Activated naive CD4-positive, alpha-beta T cell treated with anti-CD3 and anti-CD28 coated beads, Interleukin-2, amount 10 ng/mL, durations not matched to agents 7 days and 5 days (primary cell): ENCODE measurements around the gene ZNF627.
A peak's percentile ranks its signal among the peaks of the same experiment; 100 is the strongest.
"Not testable (repeated sequence)": the region's sequence is repeated elsewhere in the genome, so short reads cannot be mapped to it uniquely, and the experiment has no call there.

ENCODE experiments used
- CTCF ChIA-PET: fragments of 350-600 bp; sonication (Branson Sonifier 250); formaldehyde crosslinking; loops from one replicate; lab custom pipeline; 2021; ENCODE audit warnings: antibody characterized with exemption; lab: Charles Lee
- DNase-seq: peaks from one replicate; pipeline ENCODE4 v3.0.0-alpha.2; 2020
- H3K27ac Mint-ChIP-seq: one replicate; pipeline ENCODE4 v1.8.0; 2021; ENCODE audit warnings: mild to moderate bottlenecking, moderate library complexity, mixed read lengths
- H3K27me3 Mint-ChIP-seq: one replicate; pipeline ENCODE4 v1.8.0; 2021; ENCODE audit warnings: mild to moderate bottlenecking, mixed read lengths
- H3K36me3 Mint-ChIP-seq: one replicate; pipeline ENCODE4 v1.8.0; 2021; ENCODE audit warnings: mixed read lengths
- H3K4me1 Mint-ChIP-seq: one replicate; pipeline ENCODE4 v1.8.0; 2021; ENCODE audit warnings: mixed read lengths
- H3K4me3 Mint-ChIP-seq: one replicate; pipeline ENCODE4 v1.8.0; 2021; ENCODE audit warnings: mild to moderate bottlenecking, moderate library complexity, mixed read lengths
- H3K9me3 Mint-ChIP-seq: one replicate; pipeline ENCODE4 v1.8.0; 2021; ENCODE audit warnings: mixed read lengths

ZNF627 gene

GRCh38 chr19:11586331-11586730 is 11.0 kb upstream of the ZNF627 start:
- CTCF ChIA-PET = interaction anchor here (0.5 to 12.7 kb wide), 4 partner anchors 26 to 460 kb away, joined by 3 to 127 read pairs (median 4); partner anchors contain the start of gene ELOF1
- H3K36me3 Mint-ChIP-seq = no peaks in the 10 kb centered on the region
- H3K27me3 Mint-ChIP-seq = peaks cover 21% of the 10 kb centered on the region
- no peak for DNase-seq
- H3K27ac Mint-ChIP-seq = no peak overlapping the region
- H3K4me1 Mint-ChIP-seq = peaks cover 18% of the 10 kb centered on the region
- H3K4me3 Mint-ChIP-seq = no peak overlapping the region
- no peaks in the 10 kb centered on the region for H3K9me3 Mint-ChIP-seq

- Mint-ChIP-seq H3K4me1 (peaks cover 9% of the 10 kb centered on the region), H3K27ac (peak overlapping the region; percentile 12), H3K36me3 (no peaks in the 10 kb centered on the region), H3K4me3 (no peak overlapping the region), H3K27me3 (peaks cover 21% of the 10 kb centered on the region), H3K9me3 (no peaks in the 10 kb centered on the region)
- CTCF ChIA-PET = interaction anchor here (0.6 to 12.7 kb wide), 6 partner anchors 27 to 207 kb away, joined by 3 to 127 read pairs (median 4); partner anchors contain the start of genes ECSIT and ELOF1
- DNase-seq = peak; percentile 85
Measured at GRCh38 chr19:11587302-11587974, 9.8 kb upstream of the ZNF627 start.

DNA sequence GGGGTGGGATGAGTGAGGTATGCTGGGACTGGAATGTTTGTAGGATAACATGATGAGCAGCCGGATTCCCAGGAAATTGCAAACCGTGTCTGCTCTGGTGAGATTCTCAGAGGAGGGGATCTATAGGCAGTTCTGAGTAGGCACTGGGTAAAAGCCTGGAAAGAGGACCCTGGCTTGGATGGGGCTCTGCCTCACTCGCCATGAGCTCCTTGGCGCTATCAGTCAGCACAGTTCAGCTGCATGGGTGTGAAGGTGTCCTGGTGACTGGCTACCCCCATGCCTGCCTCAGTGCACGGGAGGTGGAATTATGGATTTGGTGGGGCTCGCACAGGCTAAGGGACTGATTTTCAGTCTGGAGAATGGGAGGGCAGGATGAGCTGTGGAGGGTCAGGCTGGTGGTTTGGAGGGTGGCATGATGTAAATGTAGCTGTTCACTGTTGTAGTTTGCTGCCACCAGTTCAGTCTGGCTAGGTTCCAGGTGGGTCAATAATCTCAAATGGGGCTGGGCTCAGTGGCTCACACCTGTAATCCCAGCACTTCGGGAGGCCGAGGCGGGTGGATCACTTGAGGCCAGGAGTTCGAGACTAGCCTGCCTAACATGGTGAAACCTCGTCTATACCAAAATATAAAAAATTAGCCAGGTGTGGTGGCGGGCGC is 9.2 kb upstream of the ZNF627 start:
- Mint-ChIP-seq H3K27me3 (peaks cover 21% of the 10 kb centered on the region), H3K9me3 (no peaks in the 10 kb centered on the region), H3K4me1 (peaks cover 9% of the 10 kb centered on the region), H3K36me3 (no peaks in the 10 kb centered on the region), H3K27ac (no peak overlapping the region), H3K4me3 (no peak overlapping the region)
- CTCF ChIA-PET = interaction anchor here (0.6 to 12.7 kb wide), 6 partner anchors 28 to 207 kb away, joined by 3 to 127 read pairs (median 4); partner anchors contain the start of genes ECSIT and ELOF1
- DNase-seq = no peak

GRCh38 chr19:11594084-11594483 is 3.2 kb upstream of the ZNF627 start:
- CTCF ChIA-PET = no interaction called here
- DNase-seq = no peak
- peaks cover 5% of the 10 kb centered on the region for H3K27me3 Mint-ChIP-seq
- peaks cover 2% of the 10 kb centered on the region for H3K36me3 Mint-ChIP-seq
- peaks cover 24% of the 10 kb centered on the region for H3K4me1 Mint-ChIP-seq
- no peak overlapping the region for H3K4me3 Mint-ChIP-seq
- no peak overlapping the region for H3K27ac Mint-ChIP-seq
- H3K9me3 Mint-ChIP-seq = no peaks in the 10 kb centered on the region

- CTCF ChIA-PET = interaction anchor here (1.2 kb wide), 1 partner anchor 37 kb away, joined by 3 read pairs; the partner anchor contains the start of gene ELOF1
- DNase-seq = no peak
- Mint-ChIP-seq H3K27me3 (no peaks in the 10 kb centered on the region), H3K9me3 (no peaks in the 10 kb centered on the region), H3K4me3 (no peak overlapping the region), H3K27ac (peak overlapping the region; percentile 87), H3K36me3 (peaks cover 7% of the 10 kb centered on the region), H3K4me1 (peaks cover 30% of the 10 kb centered on the region)
Measured at GRCh38 chr19:11596156-11596555, 1.1 kb upstream of the ZNF627 start.

DNA sequence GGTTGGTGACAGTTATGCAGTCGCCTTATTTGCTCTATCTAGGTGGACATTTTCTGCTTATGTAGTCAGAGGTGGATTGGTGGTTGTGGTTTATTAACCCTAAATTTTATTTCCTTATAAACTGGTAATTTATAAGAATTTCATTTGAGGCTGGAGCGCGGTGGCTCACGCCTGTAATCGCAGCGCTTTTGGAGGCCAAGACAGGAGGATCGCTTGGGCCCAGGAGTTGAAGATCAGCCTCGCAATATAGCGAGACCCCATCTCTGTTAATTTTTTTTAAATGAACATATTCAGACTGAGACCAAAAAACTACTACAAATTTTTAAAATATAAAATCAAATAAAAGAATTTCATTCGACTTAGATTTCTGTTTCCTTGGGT is 810 bp downstream of the ZNF627 start:
- CTCF ChIA-PET = no interaction called here
- Mint-ChIP-seq H3K4me1 (peaks cover 30% of the 10 kb centered on the region), H3K36me3 (peaks cover 15% of the 10 kb centered on the region)

DNA sequence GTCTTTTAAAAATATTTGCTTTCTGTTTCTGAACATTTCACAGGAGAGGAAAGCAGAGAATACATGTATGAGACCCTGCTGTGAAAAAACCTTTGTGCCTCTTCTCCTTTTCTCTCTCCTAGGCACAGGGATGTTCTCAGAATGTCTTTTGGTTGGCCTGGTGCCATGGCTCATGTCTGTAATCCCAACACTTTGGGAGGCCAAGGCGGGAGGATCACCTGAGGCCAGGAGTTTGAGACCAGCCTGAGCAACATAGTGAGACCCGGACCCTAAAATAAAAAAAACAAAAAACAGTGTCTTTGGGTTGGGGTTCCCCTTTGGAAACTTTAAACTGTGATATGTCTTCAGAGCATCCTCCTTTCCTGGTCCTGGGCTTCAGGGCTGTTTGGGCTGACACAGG is 1.5 kb downstream of the ZNF627 start:
- H3K27ac Mint-ChIP-seq = no peak overlapping the region

More for the DNA sequence above, 810 bp downstream of the ZNF627 start:
- DNase-seq = no peak
- peak overlapping the region; percentile 81 for H3K27ac Mint-ChIP-seq
- peaks cover 5% of the 10 kb centered on the region for H3K9me3 Mint-ChIP-seq
- peak overlapping the region; percentile 82 for H3K4me3 Mint-ChIP-seq
- H3K27me3 Mint-ChIP-seq = no peaks in the 10 kb centered on the region

DNA sequence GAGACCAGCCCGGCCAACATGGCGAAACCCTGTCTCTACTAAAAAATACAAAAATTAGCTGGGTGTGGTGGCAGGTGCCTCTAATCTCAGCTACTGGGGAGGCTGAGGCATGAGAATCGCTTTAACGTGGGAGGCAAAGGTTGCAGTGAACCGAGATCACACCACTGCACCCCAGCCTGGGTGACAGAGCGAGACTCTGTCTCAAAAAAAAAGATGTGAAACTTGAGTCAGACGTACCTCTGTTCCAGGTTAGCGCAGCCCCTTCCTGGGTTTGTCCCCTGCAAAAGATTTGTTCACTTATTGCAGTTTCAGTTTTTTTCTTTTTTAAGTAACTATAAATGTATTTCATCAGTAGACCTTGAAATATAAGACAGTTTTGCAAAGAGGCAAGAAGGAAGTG is 2.4 kb downstream of the ZNF627 start:
- H3K4me1 Mint-ChIP-seq = peaks cover 30% of the 10 kb centered on the region
- H3K9me3 Mint-ChIP-seq, H3K4me3 Mint-ChIP-seq, DNase-seq, H3K27me3 Mint-ChIP-seq, CTCF ChIA-PET, H3K27ac Mint-ChIP-seq: not testable (repeated sequence)
- H3K36me3 Mint-ChIP-seq = peaks cover 24% of the 10 kb centered on the region

More for the DNA sequence above, 1.5 kb downstream of the ZNF627 start:
- Mint-ChIP-seq H3K4me3 (peak overlapping the region; percentile 54), H3K9me3 (peaks cover 5% of the 10 kb centered on the region), H3K4me1 (peaks cover 30% of the 10 kb centered on the region), H3K36me3 (peaks cover 17% of the 10 kb centered on the region), H3K27me3 (no peaks in the 10 kb centered on the region)
- no peak for DNase-seq
- CTCF ChIA-PET = no interaction called here

- H3K27ac Mint-ChIP-seq = no peak overlapping the region
- no peaks in the 10 kb centered on the region for H3K4me1 Mint-ChIP-seq
- no peak overlapping the region for H3K4me3 Mint-ChIP-seq
- no peak for DNase-seq
- no peaks in the 10 kb centered on the region for H3K27me3 Mint-ChIP-seq
- peaks cover 41% of the 10 kb centered on the region for H3K36me3 Mint-ChIP-seq
- H3K9me3 Mint-ChIP-seq = peaks cover 44% of the 10 kb centered on the region
- CTCF ChIA-PET = no interaction called here
Measured at GRCh38 chr19:11606484-11606883, 9.2 kb downstream of the ZNF627 start.

DNA sequence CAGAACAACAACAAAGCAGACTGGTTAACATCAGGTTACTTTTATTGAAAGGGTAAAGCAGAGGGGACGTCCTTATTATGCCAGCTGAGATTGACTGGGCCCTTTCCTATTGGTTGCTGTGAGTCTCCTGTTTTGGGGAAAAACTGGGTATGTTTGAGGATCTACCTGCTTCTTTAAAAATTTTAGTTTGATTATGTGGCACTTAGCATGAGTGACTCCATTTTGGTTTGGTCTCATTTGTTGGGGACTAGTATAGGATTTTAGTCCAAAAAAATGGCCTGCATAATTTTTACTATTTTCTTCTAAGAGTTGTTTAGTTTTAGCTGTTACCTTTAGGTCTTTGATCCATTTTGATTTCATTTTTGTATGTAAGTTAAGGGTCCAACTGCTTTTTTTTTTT is 14.4 kb downstream of the ZNF627 start:
- Mint-ChIP-seq H3K4me1 (no peaks in the 10 kb centered on the region), H3K27me3 (no peaks in the 10 kb centered on the region), H3K27ac (no peak overlapping the region), H3K36me3 (peaks cover 31% of the 10 kb centered on the region), H3K9me3 (peaks cover 38% of the 10 kb centered on the region), H3K4me3 (no peak overlapping the region)
- CTCF ChIA-PET = no interaction called here
- DNase-seq = no peak

DNA sequence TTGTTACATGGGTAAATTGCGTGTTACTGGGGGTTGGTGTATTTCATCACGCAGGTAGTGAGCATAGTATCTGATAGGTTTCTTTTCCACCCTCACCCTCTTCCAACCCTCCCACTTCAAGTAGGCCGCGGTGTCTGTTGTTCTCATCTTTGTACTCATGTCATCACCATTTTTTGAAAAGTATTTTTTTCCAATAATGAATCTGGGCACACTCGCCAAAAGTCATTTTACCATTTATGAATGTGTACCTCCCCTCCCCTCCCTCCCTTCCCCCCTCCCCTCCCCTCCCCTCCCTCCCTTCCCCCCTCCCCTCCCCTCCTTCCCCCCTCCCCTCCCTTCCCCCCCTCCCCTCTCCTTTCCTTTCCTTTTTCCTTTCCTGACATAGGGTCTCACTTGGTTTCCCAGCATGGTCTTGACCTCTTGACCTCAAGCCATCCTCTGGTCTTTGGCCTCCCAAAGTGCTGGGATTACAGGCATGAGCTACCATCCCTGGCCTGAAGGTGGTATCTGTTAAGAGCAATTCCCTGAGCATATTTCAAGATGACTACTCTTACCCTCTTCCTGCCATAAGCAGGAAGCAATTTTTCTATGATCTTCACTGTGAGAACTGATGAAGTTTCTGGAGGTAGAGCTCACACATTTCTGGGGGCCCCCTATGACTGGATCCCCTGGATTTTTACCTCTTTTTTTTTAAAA is 15.7 kb downstream of the ZNF627 start:
- Mint-ChIP-seq H3K27ac (peak overlapping the region; percentile 28), H3K27me3 (no peaks in the 10 kb centered on the region), H3K4me1 (no peaks in the 10 kb centered on the region), H3K36me3 (peaks cover 36% of the 10 kb centered on the region), H3K9me3 (peaks cover 40% of the 10 kb centered on the region), H3K4me3 (no peak overlapping the region)
- DNase-seq = no peak
- CTCF ChIA-PET = interaction anchor here (1.0 kb wide), 1 partner anchor 9 kb away, joined by 4 read pairs; no protein-coding TSS in a partner anchor

DNA sequence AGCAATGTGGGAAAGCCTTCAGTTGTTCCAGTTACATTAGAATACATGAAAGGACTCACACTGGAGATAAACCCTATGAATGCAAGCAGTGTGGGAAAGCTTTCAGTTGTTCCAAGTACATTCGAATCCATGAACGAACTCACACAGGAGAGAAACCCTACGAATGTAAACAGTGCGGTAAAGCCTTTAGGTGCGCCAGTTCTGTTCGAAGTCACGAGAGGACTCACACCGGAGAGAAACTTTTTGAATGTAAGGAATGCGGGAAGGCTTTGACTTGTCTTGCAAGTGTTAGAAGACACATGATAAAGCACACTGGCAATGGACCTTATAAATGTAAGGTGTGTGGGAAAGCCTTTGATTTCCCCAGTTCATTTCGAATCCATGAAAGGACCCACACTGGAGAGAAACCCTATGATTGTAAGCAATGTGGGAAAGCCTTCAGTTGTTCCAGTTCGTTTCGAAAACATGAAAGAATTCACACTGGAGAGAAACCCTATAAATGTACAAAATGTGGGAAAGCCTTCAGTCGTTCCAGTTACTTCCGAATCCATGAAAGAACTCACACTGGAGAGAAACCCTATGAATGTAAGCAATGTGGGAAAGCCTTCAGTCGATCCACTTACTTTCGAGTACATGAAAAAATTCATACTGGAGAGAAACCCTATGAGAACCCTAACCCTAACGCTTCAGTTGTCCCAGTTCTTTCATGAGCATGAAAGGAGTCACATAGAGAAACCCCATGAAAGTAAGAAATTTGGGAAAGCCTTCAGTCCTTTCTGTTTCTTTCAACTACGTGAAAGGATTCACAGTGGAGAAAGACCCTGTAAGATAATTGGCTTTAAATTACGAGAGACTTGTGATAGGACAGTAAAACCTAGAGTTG is 20.1 kb downstream of the ZNF627 start:
- no peaks in the 10 kb centered on the region for H3K4me1 Mint-ChIP-seq
- H3K27me3 Mint-ChIP-seq = no peaks in the 10 kb centered on the region
- CTCF ChIA-PET = interaction anchor here (0.6 kb wide), 1 partner anchor 161 kb away, joined by 3 read pairs; no protein-coding TSS in a partner anchor
- no peak overlapping the region for H3K4me3 Mint-ChIP-seq
- H3K9me3 Mint-ChIP-seq = peaks cover 52% of the 10 kb centered on the region
- peaks cover 56% of the 10 kb centered on the region for H3K36me3 Mint-ChIP-seq
- no peak overlapping the region for H3K27ac Mint-ChIP-seq
- DNase-seq = no peak

DNA sequence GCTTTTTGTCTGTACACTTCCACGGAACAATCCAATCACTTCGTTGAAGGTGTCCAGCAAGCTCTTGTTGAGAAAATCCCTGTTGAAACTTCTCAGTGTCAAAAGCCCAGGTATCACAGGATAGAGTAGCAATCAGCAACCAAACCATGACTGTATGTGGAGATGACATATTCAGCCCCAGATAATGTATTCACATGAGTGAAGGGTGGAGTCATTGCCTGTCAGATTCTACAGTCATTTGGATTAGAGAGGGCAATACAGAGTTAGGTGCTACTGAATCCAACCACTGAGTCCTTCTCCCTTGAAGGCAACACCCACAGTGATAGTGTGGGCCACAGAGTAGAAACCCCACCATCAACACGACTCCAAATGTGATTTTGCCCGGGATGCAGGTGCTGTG is 23.3 kb downstream of the ZNF627 start:
- Mint-ChIP-seq H3K9me3 (peaks cover 43% of the 10 kb centered on the region), H3K27me3 (peaks cover 23% of the 10 kb centered on the region), H3K27ac (no peak overlapping the region), H3K36me3 (peaks cover 43% of the 10 kb centered on the region), H3K4me3 (no peak overlapping the region), H3K4me1 (peaks cover 14% of the 10 kb centered on the region)
- no peak for DNase-seq
- CTCF ChIA-PET = no interaction called here
